Esophagus squamous epithelium (tissue), 4 donors: ENCODE data around the gene MIEF1.

Experiments used
- CTCF ChIP-seq, 6 experiments: fragments of 450-650 bp in 4 of 6; fragments of 200-600 bp in 2 of 6; sonication (generic) in 2 of 6; IDR thresholded peaks; one replicate each; pipeline ENCODE4 v1.5.1; 2016 to 2019; ENCODE audit warnings: antibody characterized with exemption in 6 of 6, mild to moderate bottlenecking in 4 of 6, moderate library complexity in 4 of 6
- POLR2A ChIP-seq, 4 donors: fragments of 450-650 bp; IDR thresholded peaks; one replicate each; pipeline ENCODE4 v1.6.1; 2017; ENCODE audit warnings: antibody characterized with exemption in 4 of 4, mild to moderate bottlenecking in 4 of 4, moderate library complexity in 3 of 4

- no peak for TF ChIP-seq CTCF (IDR thresholded peaks at IDR 0.05)
- TF ChIP-seq POLR2A (IDR thresholded peaks at IDR 0.05) = no peak
Measured at GRCh38 chr22:39452740-39453040, 49.4 kb upstream of the MIEF1 start.
